ENCODE measurements around the gene TTR.

DNA sequence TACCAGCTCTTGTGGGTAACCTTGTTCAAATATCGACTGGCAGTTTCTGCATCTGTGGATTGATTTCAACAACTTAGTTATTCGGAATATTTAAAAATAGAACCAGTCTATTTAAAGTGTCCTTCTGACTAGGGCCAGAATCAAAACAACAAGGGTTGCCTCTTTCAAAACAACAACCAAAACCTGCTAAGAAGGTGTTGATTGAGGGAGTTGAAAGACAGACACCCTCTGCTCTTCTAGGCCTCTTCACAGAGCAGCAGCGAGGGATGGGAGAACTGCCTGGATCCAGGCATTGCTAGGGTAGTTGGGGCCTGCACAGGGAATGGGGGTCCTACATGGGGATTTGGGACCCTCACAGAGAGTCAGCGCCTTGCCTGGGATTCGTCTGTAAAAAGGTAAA lies 19.8 kb downstream of the TTR start:
- TF ChIP-seq, protein P1, sequence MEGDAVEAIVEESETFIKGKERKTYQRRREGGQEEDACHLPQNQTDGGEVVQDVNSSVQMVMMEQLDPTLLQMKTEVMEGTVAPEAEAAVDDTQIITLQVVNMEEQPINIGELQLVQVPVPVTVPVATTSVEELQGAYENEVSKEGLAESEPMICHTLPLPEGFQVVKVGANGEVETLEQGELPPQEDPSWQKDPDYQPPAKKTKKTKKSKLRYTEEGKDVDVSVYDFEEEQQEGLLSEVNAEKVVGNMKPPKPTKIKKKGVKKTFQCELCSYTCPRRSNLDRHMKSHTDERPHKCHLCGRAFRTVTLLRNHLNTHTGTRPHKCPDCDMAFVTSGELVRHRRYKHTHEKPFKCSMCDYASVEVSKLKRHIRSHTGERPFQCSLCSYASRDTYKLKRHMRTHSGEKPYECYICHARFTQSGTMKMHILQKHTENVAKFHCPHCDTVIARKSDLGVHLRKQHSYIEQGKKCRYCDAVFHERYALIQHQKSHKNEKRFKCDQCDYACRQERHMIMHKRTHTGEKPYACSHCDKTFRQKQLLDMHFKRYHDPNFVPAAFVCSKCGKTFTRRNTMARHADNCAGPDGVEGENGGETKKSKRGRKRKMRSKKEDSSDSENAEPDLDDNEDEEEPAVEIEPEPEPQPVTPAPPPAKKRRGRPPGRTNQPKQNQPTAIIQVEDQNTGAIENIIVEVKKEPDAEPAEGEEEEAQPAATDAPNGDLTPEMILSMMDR (IDR thresholded peaks at IDR 0.05), result no peak
- TF ChIP-seq POLR2A (IDR thresholded peaks at IDR 0.05), result no peak
